ENCODE measurements around the gene TEX13A.
"Not testable (repeated sequence)": the region's sequence is repeated elsewhere in the genome, so short reads cannot be mapped to it uniquely, and the experiment has no call there.

Gene TEX13A

GRCh38 chrX:105220636-105221035, at the start of gene TEX13A:
Gene TEX13A, minus strand, starts transcription at chrX:105220694. Its CDS starts 297 bp downstream, at chrX:105220397.
- DNase-seq (ENCODE audit: low read depth in 2 of 2), result no peak

GRCh38 chrX:105269386-105269785, 48.9 kb upstream of the TEX13A start:
- DNase-seq (ENCODE audit: low read depth in 2 of 2), result no peak

DNA sequence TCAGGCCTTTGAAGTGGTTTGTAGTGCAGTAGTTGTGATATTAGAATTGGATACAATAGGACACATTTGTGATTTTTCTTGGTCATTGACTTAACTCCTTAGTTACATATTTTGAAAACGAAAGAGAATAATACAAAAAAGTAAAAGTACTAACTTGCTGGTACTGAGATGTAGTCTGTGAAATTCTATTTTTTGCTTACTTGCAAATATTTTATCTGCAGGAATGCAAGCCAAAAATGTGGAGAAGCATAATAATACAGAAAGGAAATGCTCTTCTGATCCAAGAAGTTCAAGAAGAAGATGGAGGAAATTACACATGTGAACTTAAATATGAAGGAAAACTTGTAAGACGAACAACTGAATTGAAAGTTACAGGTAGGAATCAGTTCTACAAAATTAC, 46.7 kb upstream of the TEX13A start:
- no peak for DNase-seq (ENCODE audit: low read depth in 2 of 2)

- no peak for DNase-seq (ENCODE audit: low read depth in 2 of 2)
Measured at GRCh38 chrX:105266456-105266855, 46.0 kb upstream of the TEX13A start.

DNA sequence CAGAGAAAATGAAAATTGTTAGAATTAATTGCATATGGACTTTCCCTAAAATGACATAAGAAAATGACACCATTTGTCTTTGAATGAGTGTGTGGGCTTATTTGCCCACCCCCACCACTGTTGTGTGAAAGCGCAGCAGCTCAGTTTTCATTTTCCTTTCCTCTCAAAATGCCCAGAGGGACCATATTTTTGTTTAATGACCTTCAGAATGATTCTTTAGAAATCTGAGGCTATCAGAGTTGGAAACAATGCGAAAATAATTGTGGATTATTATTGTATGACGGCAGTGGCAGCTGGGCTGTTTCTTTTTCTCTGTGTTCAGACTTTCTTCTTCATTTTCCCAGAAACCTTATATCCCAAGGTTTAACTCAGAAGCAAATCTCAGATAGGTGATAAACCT, 44.6 kb upstream of the TEX13A start:
- no peak for DNase-seq (ENCODE audit: low read depth in 2 of 2)

DNA sequence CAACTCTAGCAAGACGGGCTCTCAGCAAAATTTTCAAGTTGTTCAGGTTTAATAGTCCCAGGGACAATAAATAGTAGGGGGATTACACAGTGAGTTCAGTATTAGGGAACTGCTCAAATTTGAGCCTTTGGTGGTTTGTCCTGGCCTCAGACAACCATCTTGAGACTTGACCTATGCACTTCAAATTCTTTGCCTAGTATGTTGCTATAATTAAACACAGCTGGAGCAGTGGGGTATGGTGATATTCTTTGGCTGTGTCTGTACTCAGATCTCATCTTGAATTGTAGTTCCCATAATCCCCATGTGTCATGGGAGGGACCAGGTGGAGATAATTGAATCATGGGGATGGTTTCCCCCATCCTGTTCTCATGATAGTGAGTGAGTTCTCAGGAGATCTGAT, 43.3 kb upstream of the TEX13A start:
- no peak for DNase-seq (ENCODE audit: low read depth in 2 of 2)

DNA sequence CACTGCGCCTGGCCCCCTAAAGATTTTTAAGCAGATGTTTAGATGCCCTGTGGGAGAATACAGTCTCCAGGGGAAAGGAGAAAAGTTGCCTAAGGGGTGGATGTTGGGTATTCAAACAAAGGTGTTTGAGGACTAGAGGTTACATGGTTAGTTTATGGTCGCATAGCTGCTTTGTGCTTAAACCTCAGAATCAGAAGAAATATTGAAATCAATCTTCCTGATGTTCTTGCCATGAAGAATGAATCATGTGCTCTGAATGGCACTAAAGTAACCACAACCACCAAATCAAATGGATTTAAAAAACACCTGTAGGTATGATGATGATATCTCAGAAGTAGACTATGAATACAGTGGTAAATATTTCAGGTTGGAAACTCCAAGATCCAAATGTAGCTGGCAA, 42.7 kb upstream of the TEX13A start:
- no peak for DNase-seq (ENCODE audit: low read depth in 2 of 2)

DNA sequence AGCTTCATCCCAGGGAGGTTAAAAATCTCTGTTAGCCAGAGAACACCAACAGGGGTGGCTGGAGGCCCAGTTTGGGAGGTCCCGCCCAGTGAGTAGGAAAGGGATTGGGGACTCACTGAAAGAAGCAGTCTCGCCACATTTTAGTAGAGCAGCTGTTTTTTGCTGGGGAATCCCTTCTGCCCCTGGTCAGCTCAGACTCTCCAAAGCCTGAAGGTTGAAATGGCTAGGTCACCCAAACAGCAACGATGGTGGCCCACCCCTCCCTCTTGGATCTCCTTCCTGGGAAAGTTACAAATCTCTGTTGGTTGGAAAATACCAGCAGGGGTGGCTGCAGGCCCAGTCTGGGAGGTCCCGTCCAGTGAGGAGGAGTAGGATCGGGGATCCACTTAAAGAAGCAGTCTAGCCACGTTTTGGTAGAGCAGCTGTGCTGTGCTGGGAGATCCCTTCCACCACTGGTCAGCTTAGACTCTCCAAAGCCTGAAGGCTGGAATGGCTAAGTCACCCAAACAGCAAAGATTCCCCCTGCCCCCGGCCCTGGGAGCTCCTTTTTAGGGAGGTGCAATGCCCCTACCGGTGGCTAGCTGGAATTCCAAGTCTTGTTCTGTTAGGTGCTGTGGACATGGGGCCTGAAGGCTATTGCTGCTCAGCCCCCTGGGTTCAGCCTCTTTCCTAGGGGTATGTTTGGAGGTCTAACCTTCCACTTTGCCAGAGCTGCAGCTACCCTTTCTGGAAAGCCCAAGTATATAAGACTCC, 40.0 kb upstream of the TEX13A start:
- no peak for DNase-seq (ENCODE audit: low read depth in 2 of 2)

GRCh38 chrX:105241056-105241455, 20.6 kb upstream of the TEX13A start:
- DNase-seq (ENCODE audit: low read depth in 2 of 2), result no peak

- not testable (repeated sequence) for DNase-seq (ENCODE audit: low read depth in 2 of 2)
Measured at GRCh38 chrX:105237407-105237806, 16.9 kb upstream of the TEX13A start.

DNA sequence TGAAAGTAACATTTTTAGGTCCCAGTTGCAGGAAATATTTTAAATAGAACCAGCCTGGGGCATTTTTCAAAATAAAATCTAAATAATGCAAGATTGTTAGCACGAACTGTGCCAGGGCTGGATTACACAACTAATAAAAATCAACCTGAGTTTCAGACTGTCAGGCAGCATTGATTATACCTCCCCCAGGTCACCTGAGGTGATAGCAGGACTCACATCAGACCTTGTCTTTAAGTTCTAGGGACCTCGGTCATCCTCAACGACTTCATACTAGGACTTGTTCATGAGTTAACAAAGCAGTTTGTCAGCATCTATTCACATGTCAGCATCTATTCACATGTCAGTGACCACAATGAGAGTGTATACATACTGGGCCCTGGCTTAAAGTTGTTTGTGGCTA, 8.7 kb upstream of the TEX13A start:
- no peak for DNase-seq (ENCODE audit: low read depth in 2 of 2)

DNA sequence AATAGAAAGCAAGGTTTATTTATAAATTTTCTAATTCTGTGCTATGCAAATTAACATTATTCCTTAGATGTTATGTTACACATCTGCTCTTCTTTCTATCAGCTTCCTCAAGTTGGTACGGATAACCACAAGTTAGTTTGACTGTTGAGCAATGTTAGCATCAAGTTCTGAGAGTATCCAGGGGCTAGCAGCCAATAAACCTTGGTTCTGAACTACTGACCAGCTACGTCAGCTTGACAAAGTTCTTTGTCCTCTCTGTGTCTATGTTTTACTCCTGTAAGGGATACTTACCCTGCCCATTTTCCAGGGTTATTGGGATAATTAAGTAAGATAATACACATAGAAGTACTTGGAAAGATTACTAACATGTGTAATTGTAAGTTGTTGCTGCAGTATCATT, 8.1 kb upstream of the TEX13A start:
- no peak for DNase-seq (ENCODE audit: low read depth in 2 of 2)

DNA sequence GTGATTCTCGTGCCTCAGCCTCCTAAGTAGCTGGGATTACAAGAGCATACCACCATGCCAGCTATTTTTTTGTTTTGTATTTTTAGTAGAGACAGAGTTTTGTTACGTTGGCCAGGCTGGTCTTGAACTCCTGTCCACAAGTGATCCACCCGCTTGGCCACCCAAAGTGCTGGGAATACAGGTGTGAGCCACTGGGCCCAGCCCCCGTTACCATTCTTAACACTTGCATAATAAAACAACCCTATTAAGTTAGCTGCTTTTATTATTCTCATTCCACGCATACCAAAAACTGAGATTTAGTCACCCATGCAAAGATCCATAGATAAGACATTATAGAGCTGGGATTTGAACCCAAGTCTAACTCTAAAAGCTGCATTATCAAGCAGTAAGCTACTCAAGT, 6.0 kb upstream of the TEX13A start:
- DNase-seq (ENCODE audit: low read depth in 2 of 2), result no peak

DNA sequence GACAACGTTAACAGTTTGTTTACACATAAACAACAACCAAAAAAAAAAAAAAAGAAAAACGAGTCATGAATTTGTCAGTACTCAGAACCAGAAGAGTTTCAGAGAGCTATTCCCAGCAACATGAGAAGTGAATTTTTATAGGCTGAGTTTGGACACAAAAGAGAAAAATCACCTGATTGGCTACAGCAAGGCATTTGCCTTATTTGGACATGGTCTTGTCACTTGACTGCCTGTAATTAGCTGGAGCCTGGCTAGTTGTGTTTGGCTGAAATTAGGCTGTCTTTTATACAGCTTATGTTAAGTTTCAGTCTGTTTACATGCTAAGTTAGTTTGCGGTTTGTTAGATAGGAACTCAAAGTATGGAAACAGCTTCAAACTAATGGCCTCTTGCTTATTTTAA, 880 bp upstream of the TEX13A start:
- no peak for DNase-seq (ENCODE audit: low read depth in 2 of 2)

- DNase-seq (ENCODE audit: low read depth in 2 of 2), result no peak
Measured at GRCh38 chrX:105219454-105220401, 766 bp downstream of the TEX13A start.

- no peak for DNase-seq (ENCODE audit: low read depth in 2 of 2)
Measured at GRCh38 chrX:105211066-105211575, 9.4 kb downstream of the TEX13A start.

GRCh38 chrX:105210258-105210657, 10.2 kb downstream of the TEX13A start:
- DNase-seq (ENCODE audit: low read depth in 2 of 2), result no peak

- no peak for DNase-seq (ENCODE audit: low read depth in 2 of 2)
Measured at GRCh38 chrX:105209406-105209805, 11.1 kb downstream of the TEX13A start.

GRCh38 chrX:105191878-105192277, 28.6 kb downstream of the TEX13A start:
- DNase-seq (ENCODE audit: low read depth in 2 of 2), result no peak

DNA sequence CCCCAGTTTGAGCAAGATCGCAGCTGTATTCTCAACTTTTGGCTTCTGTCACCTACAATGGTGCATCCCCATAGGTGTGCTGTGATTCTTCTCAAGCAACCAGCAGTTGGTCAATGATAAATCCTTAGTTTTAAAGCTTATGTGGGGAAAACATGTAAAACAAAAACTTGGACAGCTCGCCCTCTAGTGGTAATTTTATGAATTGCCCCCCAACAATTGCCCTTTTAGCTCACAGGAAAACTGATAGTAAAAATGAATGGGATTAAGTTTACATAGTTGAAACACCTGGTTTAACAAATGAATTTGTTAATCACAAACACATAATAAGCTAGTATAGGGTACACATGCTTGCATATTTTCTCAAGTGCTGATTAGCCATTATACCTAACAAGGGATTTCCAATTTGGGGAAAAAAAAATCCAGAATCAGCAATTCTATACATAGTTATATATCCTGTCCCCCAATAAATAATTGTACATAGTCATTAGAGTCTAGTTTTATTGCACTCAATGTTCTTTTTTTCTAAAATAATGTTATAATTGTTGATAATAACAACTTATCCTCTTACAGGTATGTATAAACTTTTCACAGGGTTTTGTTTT, 30.1 kb downstream of the TEX13A start:
- no peak for DNase-seq (ENCODE audit: low read depth in 2 of 2)

GRCh38 chrX:105189093-105189492, 31.4 kb downstream of the TEX13A start:
- DNase-seq (ENCODE audit: low read depth in 2 of 2), result no peak

- DNase-seq (ENCODE audit: low read depth in 2 of 2), result no peak
Measured at GRCh38 chrX:105179644-105180043, 40.9 kb downstream of the TEX13A start.

All from stimulated activated CD4-positive, alpha-beta T cell treated with anti-CD3 and anti-CD28 coated beads, Interleukin-4, amount 100 ng/mL, for 48 hours (primary cell).